ENCODE measurements around the gene TNFAIP8L3.

GRCh38 chr15:51024735-51025453 is 69.8 kb downstream of the TNFAIP8L3 start:
- TF ChIP-seq CTCF (IDR thresholded peaks at IDR 0.05) (no peak), POLR2A (IDR thresholded peaks at IDR 0.05) (no peak)

Measured in Peyer's patch (tissue), 4 donors.